CD14-positive monocyte (primary cell): ENCODE data around the gene HNMT. TPM values are rescaled to one million over a fixed set of nuclear protein-coding genes. Genes with fewer than 3 reads are reported as not detected.
A peak's percentile ranks its signal among the peaks of the same experiment; 100 is the strongest.

Experiments used
- DNase-seq, 3 donors: peaks; one replicate each; pipeline ENCODE4 v3.0.0-alpha.2; 2011 to 2022
- H2AFZ ChIP-seq: 2 replicates; pipeline ENCODE4 v1.6.0; 2012; ENCODE audit warnings: mild to moderate bottlenecking, low read depth, low read length, inconsistent platforms; ENCODE audit not compliant: insufficient read depth, poor library complexity, severe bottlenecking
- H3K27ac ChIP-seq, 2 donors: 1 replicate in 1 of 2; 2 replicates in 1 of 2; pipeline ENCODE4 v1.5.1; 2012 to 2013; ENCODE audit warnings: low read length in 2 of 2, control low read depth in 1 of 2, inconsistent platforms in 1 of 2, low read depth in 1 of 2, mild to moderate bottlenecking in 1 of 2
- H3K27me3 ChIP-seq, 2 donors: one replicate each; pipeline versions ENCODE4 v1.6.0 to v1.6.1; 2011 to 2013; ENCODE audit warnings: low read length in 2 of 2; ENCODE audit not compliant: control insufficient read depth in 2 of 2, insufficient read depth in 2 of 2
- H3K36me3 ChIP-seq, 2 donors: replicated peaks in 1 of 2; 1 replicate in 1 of 2; 2 replicates in 1 of 2; pipeline versions ENCODE4 v1.5.1 to v1.6.1; 2012 to 2013; ENCODE audit warnings: low read length in 2 of 2, control low read depth in 1 of 2, inconsistent platforms in 1 of 2, mild to moderate bottlenecking in 1 of 2; ENCODE audit not compliant: insufficient read depth in 2 of 2, control insufficient read depth in 1 of 2
- H3K4me1 ChIP-seq, 2 donors: 1 replicate in 1 of 2; 2 replicates in 1 of 2; pipeline versions ENCODE4 v1.5.1 to v1.6.1; 2012 to 2013; ENCODE audit warnings: low read length in 2 of 2, control low read depth in 1 of 2, inconsistent platforms in 1 of 2, mild to moderate bottlenecking in 1 of 2, moderate library complexity in 1 of 2; ENCODE audit not compliant: insufficient read depth in 2 of 2, control insufficient read depth in 1 of 2
- H3K4me2 ChIP-seq: replicated peaks from 2 replicates; pipeline ENCODE3; 2012; ENCODE audit warnings: low read length, moderate library complexity, mild to moderate bottlenecking; ENCODE audit not compliant: poor library complexity, severe bottlenecking; ENCODE audit errors: extremely low read depth
- H3K4me3 ChIP-seq, 3 experiments: fragments of 200-600 bp in 1 of 3; sonication (generic) in 1 of 3; replicated peaks in 1 of 3; 1 replicate in 2 of 3; 2 replicates in 1 of 3; pipeline ENCODE4 v1.5.1; 2011 to 2013; ENCODE audit warnings: low read length in 3 of 3, mild to moderate bottlenecking in 3 of 3, control low read depth in 2 of 3, low read depth in 2 of 3, inconsistent platforms in 1 of 3, moderate library complexity in 1 of 3
- H3K79me2 ChIP-seq: 2 replicates; pipeline ENCODE4 v1.6.0; 2012; ENCODE audit warnings: mild to moderate bottlenecking, control low read depth, inconsistent platforms, low read length, moderate library complexity; ENCODE audit not compliant: insufficient read depth
- H3K9ac ChIP-seq: 2 replicates; pipeline ENCODE4 v1.6.0; 2017; ENCODE audit warnings: low read length, mild to moderate bottlenecking; ENCODE audit not compliant: insufficient read depth, poor library complexity, severe bottlenecking
- H3K9me3 ChIP-seq, 2 donors: replicated peaks in 1 of 2; 1 replicate in 1 of 2; 2 replicates in 1 of 2; pipeline versions ENCODE4 v1.5.1 to v1.6.1; 2012 to 2013; ENCODE audit warnings: low read length in 2 of 2, control low read depth in 1 of 2; ENCODE audit not compliant: control insufficient read depth in 1 of 2, insufficient read depth in 1 of 2
- H4K20me1 ChIP-seq: 2 replicates; pipeline ENCODE4 v1.6.0; 2012; ENCODE audit warnings: mild to moderate bottlenecking, low read length, control low read depth, moderate library complexity; ENCODE audit not compliant: insufficient read depth
- H3K27ac Mint-ChIP-seq, 7 donors: one replicate each; pipeline ENCODE4 v1.8.0; 2020; ENCODE audit warnings: mild to moderate bottlenecking in 7 of 7, mixed read lengths in 7 of 7, moderate library complexity in 6 of 7, inconsistent platforms in 2 of 7
- H3K27me3 Mint-ChIP-seq, 3 donors: one replicate each; pipeline ENCODE4 v1.8.0; 2021 to 2022; ENCODE audit warnings: low read depth in 3 of 3, mild to moderate bottlenecking in 3 of 3, mixed read lengths in 3 of 3, moderate library complexity in 3 of 3, inconsistent platforms in 1 of 3
- H3K36me3 Mint-ChIP-seq, 2 donors: one replicate each; pipeline ENCODE4 v1.8.0; 2020; ENCODE audit warnings: mixed read lengths in 2 of 2, inconsistent platforms in 1 of 2, mild to moderate bottlenecking in 1 of 2
- H3K4me1 Mint-ChIP-seq: one replicate; pipeline ENCODE4 v1.8.0; 2020; ENCODE audit warnings: mild to moderate bottlenecking, mixed read lengths
- H3K4me3 Mint-ChIP-seq, 2 donors: one replicate each; pipeline ENCODE4 v1.8.0; 2020; ENCODE audit warnings: mild to moderate bottlenecking in 2 of 2, mixed read lengths in 2 of 2, moderate library complexity in 1 of 2
- H3K9me3 Mint-ChIP-seq, 7 donors: one replicate each; pipeline ENCODE4 v1.8.0; 2020 to 2022; ENCODE audit warnings: mixed read lengths in 7 of 7, mild to moderate bottlenecking in 6 of 7, moderate library complexity in 6 of 7, inconsistent platforms in 2 of 7
- CTCF ChIP-seq: fragments of 200-600 bp; IDR thresholded peaks from one replicate; pipeline ENCODE4 v1.8.0; 2022; ENCODE audit warnings: antibody characterized with exemption, mild to moderate bottlenecking
- WGBS: methylation state at CpG from one replicate; pipeline ENCODE4 v1.1.5; 2013; ENCODE audit warnings: missing lambda C conversion rate; ENCODE audit not compliant: insufficient coverage; 5-methylcytosine and 5-hydroxymethylcytosine counted together
- intact Hi-C, 2 donors: fragments of 100-400 bp; cut with micrococcal nuclease; formaldehyde crosslinking; loops; one replicate each; pipeline versions ENCODE4 v1.15.0 to v1.15.1; 2023
- polyA plus RNA-seq, 3 donors: library from polyadenylated mRNA; depleted of rRNA in 1 of 3; unstranded in 2 of 3; stranded (reverse) in 1 of 3; fragments of 300-500 nt in 2 of 3; fragments of >200 nt in 1 of 3; fragmentation: Illumina TruSeq in 2 of 3; gene quantifications; 1 replicate in 2 of 3; 2 replicates in 1 of 3; pipeline ENCODE4 v1.2.3, GENCODE V29; 2012 to 2021

HNMT gene
- polyA plus RNA-seq, 3 donors = 83.0 to 118 (median 109) TPM

- Histone ChIP-seq H3K4me1 (no peaks in the 10 kb centered on the region), H3K27ac (no peak overlapping the region), H3K79me2 (no peaks in the 10 kb centered on the region), H3K9ac (no peak overlapping the region), H3K9me3 (no peaks in the 10 kb centered on the region), H3K27me3 (no peaks in the 10 kb centered on the region), H3K4me3 (no peak overlapping the region), H4K20me1 (no peaks in the 10 kb centered on the region), H3K4me2 (no peak overlapping the region), H2AFZ (no peak overlapping the region), H3K36me3 (no peaks in the 10 kb centered on the region)
- H3K27me3 Mint-ChIP-seq = peaks cover 0 to 4% (median 1%) of the 10 kb centered on the region in 3 donors
- no CpG with 5 or more reads among the region's 1 CpG for WGBS
- DNase-seq = no peak
- H3K4me1 Mint-ChIP-seq = peaks cover 4% of the 10 kb centered on the region
- intact Hi-C loops = no loop called here
- H3K4me3 Mint-ChIP-seq = no peak overlapping the region
- TF ChIP-seq CTCF = no peak
- no peak overlapping the region for H3K27ac Mint-ChIP-seq
- no peaks in the 10 kb centered on the region for H3K36me3 Mint-ChIP-seq
- peaks cover 0 to 10% (median 3%) of the 10 kb centered on the region in 7 donors for H3K9me3 Mint-ChIP-seq
These were observed 28.7 kb upstream of the HNMT start for GRCh38 chr2:137935591-137935990.

GRCh38 chr2:137937246-137937645, 27.0 kb upstream of the HNMT start:
- Mint-ChIP-seq H3K27ac (peak overlapping the region in 1 of 7 donors; percentile 51), H3K27me3 (no peaks in the 10 kb centered on the region), H3K4me1 (peaks cover 4% of the 10 kb centered on the region), H3K4me3 (no peak overlapping the region), H3K9me3 (peaks cover 0 to 10% (median 3%) of the 10 kb centered on the region in 7 donors), H3K36me3 (no peaks in the 10 kb centered on the region)
- no peaks in the 10 kb centered on the region for H3K4me1 ChIP-seq
- H3K36me3 ChIP-seq = no peaks in the 10 kb centered on the region
- no peak for TF ChIP-seq CTCF
- H3K9me3 ChIP-seq = no peaks in the 10 kb centered on the region
- H3K27ac ChIP-seq = no peak overlapping the region
- H3K4me2 ChIP-seq = no peak overlapping the region
- H3K4me3 ChIP-seq = no peak overlapping the region
- no peak overlapping the region for H2AFZ ChIP-seq
- no peaks in the 10 kb centered on the region for H3K79me2 ChIP-seq
- DNase-seq = no peak
- H3K9ac ChIP-seq = no peak overlapping the region
- H3K27me3 ChIP-seq = no peaks in the 10 kb centered on the region
- 100% methylated on average over 2 of the region's 4 CpGs for WGBS
- H4K20me1 ChIP-seq = no peaks in the 10 kb centered on the region
- intact Hi-C loops = no loop called here
